A549 (cell line): ENCODE data around the gene RIPPLY3. TPM values are rescaled to one million over a fixed set of nuclear protein-coding genes. Genes with fewer than 3 reads are reported as not detected.
A peak's percentile ranks its signal among the peaks of the same experiment; 100 is the strongest.

Source experiments
- ATAC-seq, 2 experiments: fragments of 200-7000 bp in 1 of 2; fragments of >200 bp in 1 of 2; cut with Nextera tagmentation in 1 of 2; cut with Tn5 transposase in 1 of 2; 3 replicates each; pipeline versions ENCODE4 v1.8.0 to v1.9.1; 2018 to 2020; ENCODE audit warnings: mild to moderate bottlenecking in 1 of 2, moderate library complexity in 1 of 2
- CTCF ChIA-PET: fragments of 300-600 bp; sonication (Branson Sonifier 250); formaldehyde crosslinking; extraction: SDS; loops from one replicate; lab custom pipeline; 2021; ENCODE audit warnings: antibody characterized with exemption, inconsistent platforms; lab: Yijun Ruan, JAX
- POLR2A ChIA-PET: fragments of 350-600 bp; formaldehyde crosslinking; extraction: SDS; loops from one replicate; lab custom pipeline; 2021; ENCODE audit warnings: antibody characterized with exemption, inconsistent platforms; lab: Yijun Ruan, JAX
- DNase-seq, 2 experiments: peaks; one replicate each; pipeline versions ENCODE4 v3.0.0 to v3.0.0-alpha.2; 2011 to 2016; ENCODE audit warnings: low read depth in 1 of 2, low spot score in 1 of 2
- FAIRE-seq: peaks from 2 replicates; lab custom pipeline; 2011; peaks lifted over from hg19 to GRCh38; lab: Jason Lieb, UNC
- H3K27ac ChIP-seq, 2 experiments: fragments of >200 bp; sonication (Bioruptor Twin); formaldehyde crosslinking; 3 replicates each; pipeline ENCODE4 v1.5.1; 2016 to 2017
- H3K4me1 ChIP-seq: fragments of >200 bp; sonication (Bioruptor Twin); formaldehyde crosslinking; 3 replicates; pipeline ENCODE4 v1.6.1; 2016
- H3K4me2 ChIP-seq: fragments of >200 bp; sonication (Bioruptor Twin); formaldehyde crosslinking; 3 replicates; pipeline ENCODE4 v1.6.1; 2016
- H3K4me3 ChIP-seq: fragments of >200 bp; sonication (Bioruptor Twin); formaldehyde crosslinking; 3 replicates; pipeline ENCODE4 v1.5.1; 2016
- H3K9me3 ChIP-seq: fragments of >200 bp; sonication (Bioruptor Twin); formaldehyde crosslinking; 3 replicates; pipeline ENCODE4 v1.6.1; 2016
- CHD2 ChIP-seq: fragments of 150-350 bp; IDR thresholded peaks from 2 replicates; pipeline ENCODE4 v1.6.1; 2014; ENCODE audit warnings: low read length; ENCODE audit not compliant: partially characterized antibody
- EP300 ChIP-seq, 2 experiments: fragments of >200 bp; sonication (Bioruptor Twin); formaldehyde crosslinking; IDR thresholded peaks; 2 replicates in 1 of 2; 3 replicates in 1 of 2; pipeline ENCODE4 v1.6.1; 2016 to 2017
- GATA3 ChIP-seq: IDR thresholded peaks from 2 replicates; pipeline ENCODE4 v1.6.1; 2012; ENCODE audit warnings: borderline replicate concordance
- HOXA7 ChIP-seq: fragments of 250-450 bp; sonication (Bioruptor Pico); IDR thresholded peaks from 2 replicates; pipeline ENCODE4 v1.5.0; 2020; ENCODE audit warnings: mild to moderate bottlenecking, moderate library complexity
- HOXB5 ChIP-seq: fragments of 250-450 bp; sonication (Bioruptor Pico); IDR thresholded peaks from 2 replicates; pipeline ENCODE4 v1.5.0; 2020; ENCODE audit warnings: mild to moderate bottlenecking, moderate library complexity
- MAFK ChIP-seq: fragments of 450-650 bp; IDR thresholded peaks from 2 replicates; pipeline ENCODE4 v1.6.1; 2014; ENCODE audit not compliant: partially characterized antibody
- MAX ChIP-seq: IDR thresholded peaks from 2 replicates; pipeline ENCODE4 v1.6.1; 2012
- MAZ ChIP-seq: fragments of 150-350 bp; IDR thresholded peaks from 2 replicates; pipeline ENCODE4 v1.6.1; 2014; ENCODE audit warnings: antibody characterized with exemption, low read depth, low read length, borderline replicate concordance
- PBX3 ChIP-seq: IDR thresholded peaks from 2 replicates; pipeline ENCODE4 v1.6.1; 2012
- RCOR1 ChIP-seq: fragments of 150-350 bp; IDR thresholded peaks from 2 replicates; pipeline ENCODE4 v1.6.1; 2014; ENCODE audit warnings: antibody characterized with exemption, low read length, low read depth
- REST ChIP-seq: fragments of 200-600 bp; sonication (generic); IDR thresholded peaks from 2 replicates; pipeline ENCODE4 v1.6.1; 2016; ENCODE audit warnings: antibody characterized with exemption, mild to moderate bottlenecking, moderate library complexity
- RFX5 ChIP-seq: fragments of 450-650 bp; IDR thresholded peaks from 2 replicates; pipeline ENCODE4 v1.7.1; 2014; ENCODE audit warnings: antibody characterized with exemption, mild to moderate bottlenecking, moderate library complexity
- RNF2 ChIP-seq: fragments of 200-600 bp; sonication (generic); IDR thresholded peaks from 2 replicates; pipeline ENCODE4 v1.6.1; 2016; ENCODE audit warnings: low read depth, mild to moderate bottlenecking, antibody characterized with exemption, moderate library complexity, borderline replicate concordance
- SMC3 ChIP-seq: fragments of >200 bp; sonication (Bioruptor Twin); formaldehyde crosslinking; IDR thresholded peaks from 3 replicates; pipeline ENCODE4 v1.6.1; 2018; ENCODE audit warnings: inconsistent platforms
- ZSCAN20 ChIP-seq: fragments of 250-450 bp; sonication (Bioruptor Pico); IDR thresholded peaks from 2 replicates; pipeline ENCODE4 v1.8.0; 2022; ENCODE audit warnings: mild to moderate bottlenecking, moderate library complexity
- WGBS: methylation state at CpG from one replicate; pipeline ENCODE4 v1.1.6; 2017; ENCODE audit errors: missing lambda C conversion rate; 5-methylcytosine and 5-hydroxymethylcytosine counted together
- polyA plus RNA-seq, 4 experiments: library from polyadenylated mRNA; depleted of rRNA in 3 of 4; stranded (reverse); fragments of >200 nt; fragmentation: RNase III in 1 of 4; extraction: RNeasy Plus Mini Kit Qiagen cat#74134 plus additional on column Dnase treatment in 1 of 4; gene quantifications; 2 replicates in 3 of 4; 3 replicates in 1 of 4; pipeline ENCODE4 v1.2.3, GENCODE V29; 2011 to 2017
- TF ChIP-seq, protein P1 (sequence below): fragments of 250-450 bp; sonication (Bioruptor Pico); IDR thresholded peaks from 2 replicates; pipeline ENCODE4 v1.5.0; 2021; ENCODE audit warnings: mild to moderate bottlenecking, moderate library complexity, borderline replicate concordance

Gene RIPPLY3
- polyA plus RNA-seq, 2 of the 4 experiments (the other 2 are of a cell fraction), result 0.65 to 1.5 TPM

GRCh38 chr21:37026499-37026898, 20.0 kb downstream of the RIPPLY3 start (continued):
- TF ChIP-seq HOXA7, result no peak

GRCh38 chr21:37028570-37028969, 22.1 kb downstream of the RIPPLY3 start:
- POLR2A ChIA-PET, result no interaction called here
- H3K4me3 ChIP-seq, result no peak overlapping the region
- no peak for ATAC-seq
- WGBS, result 85% methylated on average over 4 of the region's 4 CpGs
- H3K27ac ChIP-seq, result no peak overlapping the region
- peaks cover 10% of the 10 kb centered on the region; the same call in 2 of the 3 replicates for H3K4me1 ChIP-seq
- TF ChIP-seq EP300 (IDR thresholded peaks at IDR 0.05), result no peak
- no peak for TF ChIP-seq REST
- no peak for TF ChIP-seq PBX3
- no peak for TF ChIP-seq MAFK
- TF ChIP-seq ZSCAN20 (CRISPR knock-in tag), result no peak
- no peak for TF ChIP-seq HOXB5
- no peak for TF ChIP-seq SMC3
- TF ChIP-seq RNF2, result no peak
- TF ChIP-seq CHD2, result no peak
- no peak for TF ChIP-seq MAX
- TF ChIP-seq GATA3, result no peak
- no peak for TF ChIP-seq RFX5
- no peak for TF ChIP-seq MAZ
- TF ChIP-seq, all 56 proteins: peak for 0
- Histone ChIP-seq H3K4me2 (no peak overlapping the region), H3K9me3 (no peaks in the 10 kb centered on the region)
- DNase-seq, result peak in 1 of 2 experiments; percentile 4
- CTCF ChIA-PET, result interaction anchor here (1.9 kb wide), 1 partner anchor 11 kb away, joined by 6 read pairs; no protein-coding TSS in a partner anchor
- no peak for FAIRE-seq

- Histone ChIP-seq H3K9me3 (no peaks in the 10 kb centered on the region), H3K4me1 (peaks cover 10% of the 10 kb centered on the region; the same call in 2 of the 3 replicates), H3K27ac (no peak overlapping the region), H3K4me2 (no peak overlapping the region), H3K4me3 (no peak overlapping the region)
- ChIA-PET CTCF (interaction anchor here (1.2 kb wide), 1 partner anchor 41 kb away, joined by 4 read pairs; no protein-coding TSS in a partner anchor), POLR2A (no interaction called here)
- no peak for FAIRE-seq
- DNase-seq, result no peak
- no peak for ATAC-seq
- 92% methylated on average over 4 of the region's 4 CpGs for WGBS
- TF ChIP-seq RCOR1, result no peak
- TF ChIP-seq, protein P1, sequence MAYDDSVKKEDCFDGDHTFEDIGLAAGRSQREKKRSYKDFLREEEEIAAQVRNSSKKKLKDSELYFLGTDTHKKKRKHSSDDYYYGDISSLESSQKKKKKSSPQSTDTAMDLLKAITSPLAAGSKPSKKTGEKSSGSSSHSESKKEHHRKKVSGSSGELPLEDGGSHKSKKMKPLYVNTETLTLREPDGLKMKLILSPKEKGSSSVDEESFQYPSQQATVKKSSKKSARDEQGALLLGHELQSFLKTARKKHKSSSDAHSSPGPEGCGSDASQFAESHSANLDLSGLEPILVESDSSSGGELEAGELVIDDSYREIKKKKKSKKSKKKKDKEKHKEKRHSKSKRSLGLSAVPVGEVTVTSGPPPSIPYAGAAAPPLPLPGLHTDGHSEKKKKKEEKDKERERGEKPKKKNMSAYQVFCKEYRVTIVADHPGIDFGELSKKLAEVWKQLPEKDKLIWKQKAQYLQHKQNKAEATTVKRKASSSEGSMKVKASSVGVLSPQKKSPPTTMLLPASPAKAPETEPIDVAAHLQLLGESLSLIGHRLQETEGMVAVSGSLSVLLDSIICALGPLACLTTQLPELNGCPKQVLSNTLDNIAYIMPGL (CRISPR knock-in tag), result no peak
- TF ChIP-seq GATA3, result no peak
- TF ChIP-seq MAX, result no peak
- no peak for TF ChIP-seq ZSCAN20 (CRISPR knock-in tag)
Measured at GRCh38 chr21:37030864-37031263, 24.4 kb downstream of the RIPPLY3 start.
